Astrocyte of the spinal cord (primary cell): ENCODE data around the gene KLHL40.

Experiments
- DNase-seq: peaks from one replicate; pipeline ENCODE4 v3.0.0; 2011; ENCODE audit warnings: low read depth, low spot score
- H3K4me3 ChIP-seq: 2 replicates; pipeline ENCODE4 v1.5.1; 2011; ENCODE audit warnings: low read depth, mild to moderate bottlenecking, low read length, moderate library complexity
- in situ Hi-C: cut with HindIII; loops from 2 replicates; pipeline ENCODE4 v1.10.0; 2017; ENCODE audit warnings: low sequenced_read_pairs
- TF ChIP-seq, protein P1 (sequence below): IDR thresholded peaks from 2 replicates; pipeline ENCODE4 v1.5.1; 2012; ENCODE audit warnings: low read depth, mild to moderate bottlenecking, low read length, inconsistent platforms

KLHL40 gene

DNA sequence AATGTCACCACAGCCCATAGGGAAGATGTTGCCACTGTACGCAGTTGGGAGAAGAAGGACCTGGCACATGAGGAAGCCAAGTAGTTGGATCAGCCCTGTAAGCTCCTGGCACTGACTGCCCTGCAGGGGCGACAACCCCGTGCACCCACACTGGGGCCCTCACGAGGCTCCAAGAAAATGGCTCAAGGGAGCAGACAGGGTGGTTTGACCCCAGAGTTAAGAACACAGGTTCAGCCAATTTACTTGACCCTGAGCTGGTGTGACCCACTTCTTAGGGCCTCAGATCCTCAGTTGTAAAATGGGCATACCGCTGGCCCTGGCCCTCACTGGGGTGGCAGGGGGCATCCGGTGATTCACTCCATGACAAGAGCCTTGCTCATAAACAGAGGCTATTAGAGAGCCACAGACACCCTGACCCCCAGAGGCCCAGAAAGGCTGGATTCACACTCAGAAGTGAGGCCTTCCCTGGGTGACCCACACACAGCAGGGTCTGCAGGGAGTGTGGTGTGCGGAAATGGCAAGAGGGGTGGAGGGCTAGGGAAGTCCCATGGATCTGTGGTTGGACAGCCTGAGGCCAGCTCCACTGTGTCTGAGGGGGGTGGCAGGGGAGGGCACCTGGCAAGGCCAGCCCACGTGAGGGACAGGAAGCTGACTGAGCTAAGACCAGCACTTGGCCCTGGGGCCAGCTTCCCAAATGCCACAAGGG lies 19.0 kb downstream of the KLHL40 start:
- in situ Hi-C loops = no loop called here
- DNase-seq = no peak
- H3K4me3 ChIP-seq = no peak overlapping the region
- TF ChIP-seq, protein P1, sequence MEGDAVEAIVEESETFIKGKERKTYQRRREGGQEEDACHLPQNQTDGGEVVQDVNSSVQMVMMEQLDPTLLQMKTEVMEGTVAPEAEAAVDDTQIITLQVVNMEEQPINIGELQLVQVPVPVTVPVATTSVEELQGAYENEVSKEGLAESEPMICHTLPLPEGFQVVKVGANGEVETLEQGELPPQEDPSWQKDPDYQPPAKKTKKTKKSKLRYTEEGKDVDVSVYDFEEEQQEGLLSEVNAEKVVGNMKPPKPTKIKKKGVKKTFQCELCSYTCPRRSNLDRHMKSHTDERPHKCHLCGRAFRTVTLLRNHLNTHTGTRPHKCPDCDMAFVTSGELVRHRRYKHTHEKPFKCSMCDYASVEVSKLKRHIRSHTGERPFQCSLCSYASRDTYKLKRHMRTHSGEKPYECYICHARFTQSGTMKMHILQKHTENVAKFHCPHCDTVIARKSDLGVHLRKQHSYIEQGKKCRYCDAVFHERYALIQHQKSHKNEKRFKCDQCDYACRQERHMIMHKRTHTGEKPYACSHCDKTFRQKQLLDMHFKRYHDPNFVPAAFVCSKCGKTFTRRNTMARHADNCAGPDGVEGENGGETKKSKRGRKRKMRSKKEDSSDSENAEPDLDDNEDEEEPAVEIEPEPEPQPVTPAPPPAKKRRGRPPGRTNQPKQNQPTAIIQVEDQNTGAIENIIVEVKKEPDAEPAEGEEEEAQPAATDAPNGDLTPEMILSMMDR = no peak

DNA sequence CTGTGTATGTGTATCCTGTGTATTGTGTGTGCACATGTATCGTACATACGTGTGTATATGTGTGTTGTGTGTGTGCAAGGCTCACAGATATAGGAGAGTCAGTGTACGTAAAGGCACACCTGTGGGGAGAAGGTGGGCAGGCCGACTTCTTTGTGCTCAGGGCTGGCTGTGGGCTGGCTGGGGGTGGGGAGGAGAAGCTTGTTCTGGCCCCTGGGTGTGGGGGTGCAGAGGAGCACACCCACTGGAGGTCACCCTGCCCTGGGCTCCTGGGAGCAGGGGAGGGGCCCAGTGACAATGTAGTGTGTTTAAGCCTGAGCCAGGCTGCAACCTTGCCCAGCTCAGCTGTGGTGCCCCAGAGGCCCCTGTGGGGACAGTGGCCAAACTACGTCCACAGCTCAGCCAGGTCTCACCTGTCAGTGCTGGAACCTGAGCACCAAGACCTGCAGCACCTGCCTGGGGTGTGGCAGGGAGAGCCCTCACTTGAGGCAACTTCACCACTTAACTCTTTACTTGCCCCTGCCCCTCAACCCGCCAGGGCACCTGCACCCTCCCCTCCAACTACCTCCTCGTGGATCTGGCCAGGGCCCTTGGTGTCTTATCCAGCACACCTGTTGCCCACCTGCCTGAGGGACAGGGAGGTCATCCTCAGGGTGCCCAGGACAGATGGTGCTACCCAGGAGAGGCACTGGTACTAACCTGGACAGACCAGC lies 19.9 kb downstream of the KLHL40 start:
- in situ Hi-C loops = no loop called here

DNA sequence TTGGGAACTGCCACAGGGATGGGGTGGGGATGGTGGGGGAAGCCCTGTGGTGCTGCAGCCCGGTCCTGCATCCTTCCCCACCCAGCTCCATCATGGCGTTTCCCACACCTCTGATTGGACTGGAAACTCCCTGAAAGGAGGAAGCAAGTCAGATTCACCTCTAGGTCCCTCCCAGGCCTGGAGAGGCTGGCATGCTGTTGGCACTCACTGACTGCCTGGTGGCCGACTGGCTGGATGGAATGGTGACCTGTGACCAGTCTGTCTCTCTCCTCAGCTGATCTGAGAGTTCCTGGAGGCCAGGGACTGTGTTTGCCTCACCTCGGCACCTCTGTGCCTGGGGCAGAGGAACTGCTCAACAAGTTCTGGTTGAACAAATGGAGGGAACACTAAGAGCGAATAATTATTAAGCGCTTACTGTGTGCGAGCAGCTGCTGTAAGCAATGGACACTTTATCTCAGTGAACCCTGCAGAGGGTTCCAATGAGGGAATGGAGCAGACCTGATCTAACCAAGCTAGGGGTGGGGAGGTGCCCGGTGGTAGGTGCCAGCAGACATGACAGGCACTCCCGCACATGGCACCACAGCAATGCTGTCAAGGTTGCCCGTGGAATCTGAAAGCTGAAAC lies 20.7 kb downstream of the KLHL40 start:
- in situ Hi-C loops = no loop called here
- TF ChIP-seq, protein P1 = no peak
- H3K4me3 ChIP-seq = no peak overlapping the region
- DNase-seq = no peak

More for the DNA sequence above, 19.9 kb downstream of the KLHL40 start:
- TF ChIP-seq, protein P1 = no peak
- DNase-seq = no peak
- no peak overlapping the region for H3K4me3 ChIP-seq

DNA sequence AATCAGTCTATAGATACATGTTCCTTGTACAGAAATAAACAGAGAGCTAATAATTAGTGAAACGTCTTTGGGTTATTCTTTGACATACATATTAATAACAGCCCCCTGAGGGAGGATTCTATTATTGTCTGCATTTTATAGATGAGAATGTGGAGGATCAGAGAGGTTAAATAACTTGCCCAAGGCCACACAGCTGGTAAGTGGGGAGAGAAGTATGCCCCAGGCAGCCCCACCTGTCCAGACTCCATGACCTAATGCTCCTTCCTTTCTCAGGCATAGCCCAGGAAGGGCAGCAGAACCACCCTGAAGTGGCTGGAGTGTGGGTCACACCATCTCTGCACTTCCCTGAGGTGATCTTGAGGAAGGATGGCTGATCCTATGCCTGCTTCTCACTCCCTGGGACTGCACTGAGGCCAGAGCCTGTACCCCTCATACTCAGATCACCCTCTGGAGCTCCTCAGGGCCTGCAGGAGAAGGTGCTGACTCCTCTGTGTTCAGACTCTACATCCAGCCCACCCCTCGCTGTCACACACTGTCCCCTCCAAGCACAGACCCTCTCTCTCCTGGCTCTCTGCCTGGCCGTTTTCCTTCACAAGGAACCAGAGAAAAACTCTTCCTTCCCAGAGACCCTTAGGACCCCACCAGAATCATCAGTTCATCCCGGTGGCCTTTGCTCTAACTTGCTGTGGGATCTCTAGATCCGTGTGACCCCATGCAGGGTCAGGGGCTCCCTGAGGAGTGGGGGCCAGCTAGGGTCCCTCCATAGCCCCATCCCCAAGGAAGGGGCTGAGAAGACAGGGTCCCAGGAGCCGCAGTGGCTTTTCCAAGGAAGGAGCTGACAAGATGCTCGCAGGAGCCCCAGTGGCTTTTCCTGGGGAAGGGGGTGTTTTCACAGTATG lies 21.6 kb downstream of the KLHL40 start:
- in situ Hi-C loops = no loop called here
- no peak overlapping the region for H3K4me3 ChIP-seq
- DNase-seq = no peak
- TF ChIP-seq, protein P1 = no peak

DNA sequence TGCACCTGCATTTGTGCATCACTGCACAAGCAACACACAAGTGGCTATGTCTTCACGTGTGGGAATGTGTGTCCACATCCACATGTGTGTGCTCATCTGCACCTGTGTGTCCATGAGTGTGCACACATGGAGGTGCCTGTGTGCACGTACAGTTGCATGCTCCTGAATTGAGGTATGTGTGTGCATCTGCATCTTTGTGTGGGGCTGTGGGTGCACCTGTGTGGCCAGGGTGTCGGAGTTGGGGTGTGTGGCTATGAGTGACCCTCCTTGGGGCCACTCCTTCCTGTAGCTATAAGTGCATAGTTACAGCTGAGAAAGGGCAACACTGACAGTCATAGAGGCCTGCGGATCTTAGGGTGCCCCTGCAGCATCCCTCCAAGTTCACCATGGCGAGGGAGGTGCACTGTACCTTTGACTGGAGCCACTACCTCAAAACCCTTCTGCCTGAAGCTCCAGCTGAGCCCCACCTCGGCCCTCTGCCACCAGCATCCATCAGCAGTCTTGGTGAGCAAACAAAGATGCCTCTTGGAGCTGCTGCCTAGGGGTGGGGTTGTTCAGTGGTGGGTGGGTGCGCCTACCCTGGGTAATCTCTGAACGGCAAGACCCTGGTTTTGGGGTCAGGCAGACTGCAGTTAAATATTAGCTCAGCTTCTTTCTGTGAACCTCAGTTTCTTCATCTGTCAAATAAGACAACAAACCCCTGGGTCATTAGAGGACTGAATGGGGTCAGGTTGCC lies 22.5 kb downstream of the KLHL40 start:
- in situ Hi-C loops = no loop called here
- DNase-seq = no peak
- H3K4me3 ChIP-seq = no peak overlapping the region
- TF ChIP-seq, protein P1 = no peak
